Stimulated activated CD8-positive, alpha-beta memory T cell treated with anti-CD3 and anti-CD28 coated beads, Interleukin-7, amount 100 ng/mL, for 48 hours (primary cell): ENCODE measurements around the gene EFCAB14.
"Not testable (repeated sequence)": the region's sequence is repeated elsewhere in the genome, so short reads cannot be mapped to it uniquely, and the experiment has no call there.

Experiments
- DNase-seq, 2 donors: peaks; one replicate each; pipeline ENCODE4 v3.0.0-alpha.2; 2020; ENCODE audit warnings: low read depth in 1 of 2; ENCODE audit errors: extremely low read depth in 1 of 2

The EFCAB14 gene

DNA sequence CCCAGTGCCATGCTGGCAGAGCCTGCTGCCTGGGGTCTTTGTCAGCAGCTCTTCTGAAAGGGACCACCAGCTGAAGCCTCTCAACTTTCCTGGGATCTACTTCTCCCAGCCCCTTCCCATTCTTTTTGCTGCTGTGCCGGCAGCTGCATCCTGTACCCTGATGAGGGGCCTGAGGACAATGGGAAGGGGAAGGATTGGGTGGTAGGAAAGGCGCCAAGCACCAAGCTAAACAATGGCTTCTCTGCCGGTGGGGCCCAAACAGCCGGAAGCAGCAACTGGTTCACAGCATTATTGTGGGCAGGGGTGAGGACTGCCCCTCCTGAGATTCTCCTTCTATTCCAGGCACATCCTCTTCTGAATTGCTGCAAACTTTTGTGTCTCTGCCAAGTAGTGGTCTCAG lies 5.0 kb upstream of the EFCAB14 start:
- no peak for DNase-seq

DNA sequence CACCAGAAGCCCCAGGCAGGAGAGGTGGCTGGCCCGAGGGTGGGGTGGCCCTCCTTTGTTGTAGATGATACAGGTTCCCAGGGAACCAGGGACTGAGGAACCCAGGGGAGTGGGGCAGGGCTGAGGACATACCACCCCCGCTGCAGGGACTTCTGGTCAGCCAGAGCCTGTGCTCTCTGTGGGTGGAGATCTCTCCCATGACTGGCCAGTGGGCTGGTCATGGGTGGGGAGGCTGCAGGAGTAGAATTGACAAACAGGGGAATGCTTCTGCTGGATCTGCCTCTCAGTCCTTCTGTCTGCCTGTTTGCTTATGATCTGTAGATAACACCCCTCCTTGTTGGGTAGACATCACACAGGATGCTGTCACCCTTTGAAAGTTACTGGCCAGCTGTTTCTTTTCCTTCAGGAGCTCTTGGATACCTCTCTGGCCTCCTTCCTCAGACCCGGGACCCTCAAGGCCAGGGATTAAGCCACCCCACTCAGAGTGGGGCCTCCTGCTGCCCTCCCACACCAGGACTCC lies 2.8 kb upstream of the EFCAB14 start:
- no peak for DNase-seq

DNA sequence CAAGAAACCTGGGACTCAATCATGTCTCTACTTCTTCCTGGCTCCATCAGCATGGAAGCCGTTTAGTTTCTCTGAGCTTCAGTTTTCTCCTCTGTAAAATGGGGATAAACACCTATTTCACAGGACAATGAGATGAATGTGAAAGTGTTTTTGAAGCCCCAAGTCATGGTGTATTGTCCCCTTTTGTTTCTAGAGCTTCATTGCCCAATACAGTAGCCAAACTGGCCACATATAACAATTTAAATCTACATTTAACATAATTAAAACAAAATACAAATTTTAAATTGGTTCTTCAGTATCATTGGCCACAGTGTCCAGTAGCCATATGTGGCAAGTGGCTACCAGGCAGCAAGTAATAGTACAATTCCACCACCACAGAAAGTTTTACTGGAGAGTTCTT lies 2.3 kb upstream of the EFCAB14 start:
- DNase-seq, result no peak

DNA sequence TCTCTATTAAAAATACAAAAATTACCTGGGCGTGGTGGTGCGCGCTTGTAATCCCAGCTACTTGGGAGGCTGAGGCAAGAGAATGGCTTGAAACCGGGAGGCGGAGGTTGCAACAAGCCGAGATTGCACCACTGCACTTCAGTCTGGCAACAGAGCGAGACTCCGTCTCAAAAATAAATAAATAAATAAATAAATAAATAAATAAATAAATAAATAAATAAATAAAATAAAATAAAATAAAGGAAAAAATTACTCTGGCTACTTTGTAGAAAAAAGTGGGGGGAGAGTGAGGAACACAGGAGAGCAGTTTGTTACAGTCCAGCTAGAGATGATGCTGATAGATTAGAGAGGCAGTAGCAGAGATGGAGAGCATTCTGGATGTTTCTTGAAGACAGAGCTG lies 1.4 kb upstream of the EFCAB14 start:
- not testable (repeated sequence) for DNase-seq

DNA sequence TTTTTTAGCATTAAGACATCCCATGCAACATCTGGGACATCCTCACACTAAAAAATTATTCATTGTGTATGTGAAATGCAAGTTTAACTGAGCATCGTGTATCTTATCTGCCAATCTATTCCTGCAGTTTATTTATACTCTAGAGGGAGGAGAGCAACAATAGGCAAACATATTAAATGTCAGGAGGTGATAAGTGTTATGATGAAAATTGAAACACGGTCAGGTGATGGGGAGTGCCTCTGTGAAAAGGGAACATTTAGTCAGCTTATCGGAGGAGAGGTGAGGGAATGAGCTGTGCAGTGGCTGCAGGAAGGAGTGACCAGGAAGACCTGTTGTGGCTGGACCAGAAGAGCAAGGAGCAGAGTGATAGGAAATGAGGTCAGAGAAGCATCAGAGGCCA lies 775 bp upstream of the EFCAB14 start:
- no peak for DNase-seq

DNA sequence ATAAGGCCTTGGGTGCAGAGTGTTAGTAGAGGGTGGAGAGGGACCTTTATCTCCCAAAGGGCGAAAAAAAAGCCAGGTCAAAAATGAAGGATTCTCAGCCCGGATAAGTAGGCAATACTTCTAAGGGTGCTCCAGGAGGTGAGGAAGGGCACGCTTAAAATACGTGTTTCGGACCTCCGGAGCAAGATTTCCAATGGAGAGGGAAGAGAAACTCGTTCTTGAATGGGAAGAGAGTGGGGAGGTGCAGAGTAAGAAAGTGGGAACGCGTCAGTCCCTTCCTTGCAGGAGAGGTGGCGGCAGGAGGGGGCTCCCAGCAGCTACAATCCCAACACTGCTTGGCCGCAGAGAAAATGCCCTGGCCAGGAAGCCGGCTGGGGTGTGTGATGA lies 581 bp downstream of the EFCAB14 start:
- no peak for DNase-seq

DNA sequence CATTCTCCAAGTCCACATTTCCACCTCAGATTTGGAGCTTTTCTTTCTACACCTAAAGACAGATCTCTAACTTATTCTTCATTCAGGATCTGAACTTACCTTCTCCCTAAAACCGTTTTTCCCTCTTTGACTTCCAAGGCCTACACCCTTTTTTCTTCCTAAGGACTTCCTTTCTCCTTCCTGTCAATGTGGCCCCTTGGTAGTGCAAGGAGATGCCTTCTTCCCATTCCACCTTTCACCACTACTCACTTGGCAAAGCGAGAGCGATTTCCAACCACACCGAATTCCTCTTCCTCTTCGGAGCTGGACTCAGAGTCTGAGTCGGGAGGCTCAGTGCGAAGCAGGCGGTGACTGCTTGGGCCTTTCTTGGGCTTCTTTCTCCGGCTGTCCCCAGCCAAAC lies 1.3 kb downstream of the EFCAB14 start:
- no peak for DNase-seq

DNA sequence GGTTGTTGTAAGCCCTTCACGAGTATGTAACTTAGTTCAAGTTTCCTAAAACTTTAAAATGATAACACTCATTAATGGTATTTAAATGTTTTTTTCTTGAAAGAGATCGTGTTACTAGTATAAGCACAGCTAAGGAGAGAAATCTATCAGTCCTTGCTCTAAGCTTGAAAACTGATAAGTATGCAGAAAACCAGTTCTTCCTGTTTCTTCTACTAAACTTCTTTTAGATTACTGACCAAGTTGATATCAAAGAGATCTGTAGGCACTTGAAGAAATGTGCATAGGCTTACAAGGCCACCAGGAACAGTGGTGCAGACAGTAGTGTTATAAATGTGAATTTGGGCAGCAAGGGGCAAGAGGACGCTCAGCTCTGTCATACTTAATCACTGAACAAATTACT lies 3.9 kb downstream of the EFCAB14 start:
- DNase-seq, result no peak

DNA sequence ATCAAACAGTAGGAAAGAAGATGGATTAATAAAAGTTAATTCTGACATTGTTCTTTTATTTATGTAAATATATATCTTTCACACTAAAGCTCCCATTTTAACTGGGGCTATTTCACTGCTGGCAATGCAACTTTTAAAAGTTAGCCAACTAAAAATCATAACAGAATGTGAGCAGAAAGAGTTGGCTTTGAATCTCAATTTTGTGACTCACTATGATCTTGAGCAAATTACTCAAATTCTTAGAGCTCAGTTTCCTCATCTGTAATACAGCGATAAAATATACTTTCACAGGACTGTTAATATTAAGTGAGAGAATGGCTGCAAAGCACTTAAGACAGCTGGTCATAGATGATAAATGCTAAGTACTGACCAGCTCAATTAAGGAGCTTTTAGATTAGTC lies 10.8 kb downstream of the EFCAB14 start:
- no peak for DNase-seq

DNA sequence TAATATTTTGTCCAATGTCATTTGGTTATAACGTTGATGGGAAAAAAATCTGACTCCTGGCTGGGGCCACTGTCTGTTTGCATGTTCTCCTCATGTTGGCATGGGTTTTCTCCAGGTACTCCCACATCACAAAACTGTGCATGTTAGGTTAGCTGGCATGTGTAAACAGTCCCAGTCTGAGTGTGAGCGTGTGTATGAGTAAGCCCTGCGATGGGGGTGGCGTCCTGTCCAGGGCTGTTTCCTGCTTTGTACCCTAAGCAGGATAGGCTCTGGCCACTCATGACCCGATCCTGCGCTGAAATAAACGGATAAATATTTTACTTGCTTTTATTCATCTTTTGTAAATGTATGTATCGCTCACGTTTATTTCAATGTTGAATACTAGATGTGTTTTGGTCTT lies 13.5 kb downstream of the EFCAB14 start:
- no peak for DNase-seq

DNA sequence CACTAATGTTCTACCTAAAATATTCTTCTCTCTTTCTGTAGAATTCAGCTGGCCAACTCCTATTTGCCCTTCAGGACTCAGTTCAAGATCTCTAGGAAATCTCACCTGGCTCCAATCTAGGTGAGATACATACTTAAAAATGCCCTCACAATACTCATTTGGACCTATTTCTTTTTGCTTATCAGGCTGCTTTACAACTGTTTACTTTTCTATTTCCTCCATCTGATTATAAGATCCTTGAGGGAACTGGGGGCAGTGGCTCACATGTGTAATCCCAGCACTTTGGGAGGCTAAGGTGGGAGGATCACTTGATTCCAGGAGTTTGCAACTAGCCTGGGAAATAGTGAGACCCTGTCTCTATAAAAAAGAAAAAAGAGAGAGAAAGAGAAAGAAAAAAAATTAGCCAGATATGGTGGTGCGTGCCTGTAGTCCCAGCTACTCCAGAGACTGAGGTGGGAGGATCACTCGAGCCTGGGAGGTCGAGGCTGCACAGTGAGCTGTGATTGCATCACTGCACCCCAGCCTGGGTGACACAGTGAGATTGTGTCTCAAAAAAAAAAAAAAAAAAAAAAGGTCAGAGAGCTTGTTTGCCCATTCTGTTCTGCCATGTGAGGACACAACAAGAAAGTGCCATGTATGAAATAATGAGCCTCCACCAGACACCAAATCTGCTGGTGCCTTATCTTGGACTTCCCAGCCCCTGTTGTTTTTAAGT lies 14.8 kb downstream of the EFCAB14 start:
- no peak for DNase-seq

DNA sequence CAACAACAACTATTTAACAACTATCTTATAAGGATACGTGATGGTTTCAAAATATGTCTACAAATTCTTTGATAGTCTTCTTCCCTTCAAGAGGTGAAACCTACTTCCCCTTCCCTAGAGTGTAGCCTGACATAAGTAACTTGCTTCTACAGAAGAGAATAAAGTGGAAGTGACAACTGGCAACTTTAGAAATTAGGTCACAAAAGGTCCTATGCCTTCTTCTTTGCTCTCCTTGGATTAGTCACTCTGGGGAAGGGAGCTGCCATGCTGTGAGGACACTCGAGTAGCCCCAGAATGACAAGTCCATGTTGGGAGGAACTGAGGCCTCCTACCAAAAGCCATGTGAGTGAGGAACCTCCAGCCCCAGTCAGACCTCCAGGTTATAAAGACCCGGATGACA lies 19.2 kb downstream of the EFCAB14 start:
- no peak for DNase-seq

DNA sequence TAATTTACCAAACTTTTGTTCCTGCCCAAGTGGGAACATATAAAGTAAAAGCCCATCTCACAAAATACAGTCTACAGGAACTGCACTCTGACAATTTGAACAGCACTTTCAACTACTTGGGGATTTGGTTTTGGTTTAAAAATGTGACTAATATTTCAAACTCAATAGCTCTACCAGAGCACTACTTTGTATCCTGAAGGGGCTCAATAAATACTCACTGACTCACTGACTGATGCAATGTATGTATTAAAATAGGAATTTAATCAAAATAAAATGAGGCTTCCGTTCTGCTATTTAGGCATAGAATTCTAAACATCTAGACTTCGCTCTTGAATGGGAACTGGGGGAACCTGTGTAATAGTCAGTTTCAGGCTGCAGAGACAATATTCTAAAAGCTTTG lies 21.9 kb downstream of the EFCAB14 start:
- no peak for DNase-seq

DNA sequence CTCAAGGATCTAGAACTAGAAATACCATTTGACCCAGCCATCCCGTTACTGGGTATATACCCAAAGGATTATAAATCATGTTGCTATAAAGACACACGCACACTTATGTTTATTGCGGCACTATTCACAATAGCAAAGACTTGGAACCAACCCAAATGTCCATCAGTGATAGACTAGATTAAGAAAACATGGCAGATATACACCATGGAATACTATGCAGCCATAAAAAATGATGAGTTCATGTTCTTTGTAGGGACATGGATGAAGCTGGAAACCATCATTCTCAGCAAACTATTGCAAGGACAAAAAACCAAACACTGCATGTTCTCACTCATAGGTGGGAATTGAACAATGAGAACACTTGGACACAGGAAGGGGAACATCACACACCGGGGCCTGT lies 24.2 kb downstream of the EFCAB14 start:
- not testable (repeated sequence) for DNase-seq

DNA sequence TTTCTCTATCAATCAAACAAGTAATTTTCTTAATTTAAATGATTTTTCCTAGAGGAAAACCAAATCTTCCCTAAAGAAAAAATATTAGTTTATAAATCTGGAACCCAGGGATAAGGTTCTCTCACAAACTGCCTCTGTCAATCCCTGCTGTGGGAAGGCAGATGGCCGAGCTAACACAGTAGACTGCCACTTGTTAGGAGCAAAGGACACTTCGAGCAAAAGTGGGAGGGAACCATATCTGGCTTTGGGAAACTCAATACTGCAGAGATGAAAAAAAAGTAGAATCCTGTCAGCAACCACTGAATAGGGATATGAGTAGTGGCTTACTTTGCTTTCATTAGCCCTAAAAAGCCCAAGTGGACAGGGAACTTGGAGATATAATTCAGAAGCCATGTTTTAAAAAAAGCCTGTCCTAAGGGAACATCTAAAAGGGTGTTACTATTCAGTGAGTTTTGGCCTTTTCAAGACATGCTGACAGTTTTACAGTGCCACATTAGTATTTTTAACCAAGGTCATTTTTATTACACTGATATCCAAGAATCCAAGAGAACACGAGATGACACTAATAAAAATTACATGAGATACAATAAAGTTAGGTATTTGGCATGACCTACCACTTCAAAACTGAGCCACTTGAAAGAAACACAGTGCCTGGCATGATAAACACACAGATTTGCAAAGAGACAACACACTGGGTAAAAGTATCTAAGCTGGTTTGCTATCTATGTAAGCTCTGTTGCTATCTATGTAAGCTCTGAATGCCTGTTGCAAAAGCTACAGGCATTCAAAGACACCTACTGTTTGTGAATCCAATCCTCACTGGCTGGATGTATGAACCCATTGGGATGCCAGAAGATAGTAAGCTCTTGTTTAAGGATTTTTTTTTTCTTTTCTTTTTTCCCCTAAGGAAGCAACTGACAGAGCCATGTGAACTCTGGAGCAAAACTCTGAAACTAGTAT lies 25.8 kb downstream of the EFCAB14 start:
- DNase-seq, result no peak

DNA sequence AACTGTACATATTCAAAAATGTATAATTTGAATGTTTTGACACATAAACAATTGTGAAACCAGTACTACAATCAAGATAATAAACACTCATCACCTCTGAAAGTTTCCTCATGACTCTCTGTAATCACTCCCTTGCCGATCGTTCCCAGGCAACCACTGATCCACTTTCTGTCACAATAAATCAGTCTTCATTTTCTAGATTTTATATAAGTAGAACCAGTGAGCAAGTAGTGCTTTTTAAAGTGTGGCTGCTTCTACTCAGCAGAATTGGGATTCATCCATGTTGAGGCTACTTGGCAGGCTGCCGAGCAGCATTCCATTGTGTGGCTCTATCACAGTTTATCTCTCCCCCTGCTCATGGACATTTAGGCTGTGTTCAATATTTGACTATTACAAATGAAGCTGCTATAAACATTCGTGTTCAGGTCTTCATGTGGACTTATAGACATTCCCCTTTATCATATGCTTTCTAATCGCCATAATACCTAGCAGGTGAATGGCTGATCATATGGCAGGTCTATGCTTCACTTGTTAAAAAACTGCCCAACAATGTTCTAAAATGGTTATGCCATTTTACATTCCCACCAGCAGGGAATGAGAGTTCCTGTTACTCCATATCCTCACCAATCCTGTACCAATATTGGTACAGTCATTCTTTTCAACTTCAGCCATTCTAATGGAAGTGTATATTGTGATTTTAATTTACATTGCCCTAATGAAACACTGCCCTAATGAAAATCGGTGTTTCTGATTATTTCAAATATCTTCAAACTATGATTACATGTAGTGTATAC lies 26.7 kb downstream of the EFCAB14 start:
- DNase-seq, result no peak

DNA sequence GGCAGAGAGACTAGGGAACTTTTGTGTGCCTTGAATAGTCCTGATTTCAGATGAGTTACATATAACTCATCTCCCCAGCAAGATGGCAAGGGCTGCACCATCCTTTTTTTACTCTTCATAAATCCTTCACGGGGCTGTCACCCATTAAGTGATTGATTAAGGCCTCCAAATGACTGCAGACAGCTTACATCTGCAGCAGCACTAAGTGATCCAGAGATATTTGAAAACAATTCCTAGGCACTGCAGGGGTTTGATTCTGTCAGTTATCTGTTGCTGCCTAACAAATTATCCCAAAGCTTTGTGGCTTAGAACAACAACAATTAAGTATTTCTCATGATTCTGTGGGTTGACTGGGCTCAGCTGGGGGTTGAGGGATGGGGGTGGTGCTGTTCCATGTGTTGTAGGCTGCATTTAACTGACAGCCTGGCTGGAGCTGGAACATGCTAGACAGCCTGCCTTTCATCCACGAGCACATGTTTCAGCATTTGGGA lies 27.9 kb downstream of the EFCAB14 start:
- no peak for DNase-seq

DNA sequence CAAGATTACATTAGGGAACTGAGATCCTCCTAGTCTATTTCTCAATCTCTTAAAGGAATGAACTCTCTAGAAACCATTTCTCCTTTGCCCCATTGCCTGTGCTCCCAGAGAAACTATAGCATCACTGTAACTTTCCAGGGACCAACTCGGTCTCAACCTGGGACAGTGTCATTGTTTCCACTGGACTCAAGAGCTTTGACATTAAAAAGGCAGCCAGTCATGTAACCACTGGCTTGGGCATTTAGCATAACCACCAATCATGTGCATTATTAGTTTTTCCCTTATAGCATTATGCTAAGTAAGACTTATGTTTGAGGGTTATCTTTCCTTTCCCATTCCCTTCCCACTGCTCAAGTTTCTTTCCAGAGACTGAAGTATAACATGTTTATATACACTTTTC lies 29.0 kb downstream of the EFCAB14 start:
- no peak for DNase-seq

DNA sequence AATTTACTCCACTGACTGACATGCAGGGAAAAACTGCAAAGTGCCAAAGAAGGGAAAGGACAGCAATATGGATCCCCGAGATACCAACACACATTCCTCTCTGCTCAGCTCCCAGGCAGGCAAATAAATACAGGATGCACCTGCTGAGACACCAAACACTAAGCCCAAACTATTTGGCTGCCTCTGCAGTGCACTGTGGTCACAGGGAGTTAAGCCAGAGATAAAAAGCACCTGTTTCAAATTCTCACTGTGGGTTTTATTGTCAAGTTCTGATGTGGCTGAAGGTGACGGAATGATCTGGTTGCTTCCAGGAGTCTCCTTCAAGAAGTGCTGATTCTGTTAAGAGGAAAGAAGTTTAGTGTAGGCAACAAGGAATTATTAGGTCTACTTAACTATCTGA lies 29.6 kb downstream of the EFCAB14 start:
- DNase-seq, result no peak

DNA sequence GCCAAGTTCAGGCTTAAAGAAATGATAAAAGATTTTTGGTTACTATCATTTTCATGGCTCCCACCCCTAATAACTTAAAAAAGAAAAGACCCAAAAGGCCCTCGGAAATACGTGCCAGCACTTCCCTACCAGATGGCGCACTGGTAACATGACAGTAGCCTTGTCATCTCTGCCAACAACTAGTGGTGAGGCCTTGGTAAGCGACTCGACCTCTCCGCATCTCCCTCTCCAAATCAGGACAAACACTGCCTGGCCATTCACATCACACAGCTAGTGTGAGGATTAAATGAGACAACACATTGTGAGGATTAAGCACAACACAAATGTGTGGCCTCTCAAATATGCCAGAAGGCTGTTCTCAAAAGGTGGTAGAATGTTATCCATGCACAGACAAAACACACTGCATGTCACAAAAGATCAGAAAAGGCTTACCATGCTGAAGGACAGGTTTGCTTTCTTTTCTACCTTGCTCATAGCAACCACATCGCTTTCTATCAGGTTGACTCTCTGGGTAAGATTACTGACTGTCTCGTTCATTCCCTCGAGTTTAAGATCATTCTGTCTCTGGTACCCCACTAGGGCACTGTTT lies 30.9 kb downstream of the EFCAB14 start:
- no peak for DNase-seq
